ENCODE data around the gene CYP26C1. TPM values are rescaled to one million over a fixed set of nuclear protein-coding genes. Genes with fewer than 3 reads are reported as not detected.

The CYP26C1 gene
- total RNA-seq, result under 0.01 TPM in 2 replicates

DNA sequence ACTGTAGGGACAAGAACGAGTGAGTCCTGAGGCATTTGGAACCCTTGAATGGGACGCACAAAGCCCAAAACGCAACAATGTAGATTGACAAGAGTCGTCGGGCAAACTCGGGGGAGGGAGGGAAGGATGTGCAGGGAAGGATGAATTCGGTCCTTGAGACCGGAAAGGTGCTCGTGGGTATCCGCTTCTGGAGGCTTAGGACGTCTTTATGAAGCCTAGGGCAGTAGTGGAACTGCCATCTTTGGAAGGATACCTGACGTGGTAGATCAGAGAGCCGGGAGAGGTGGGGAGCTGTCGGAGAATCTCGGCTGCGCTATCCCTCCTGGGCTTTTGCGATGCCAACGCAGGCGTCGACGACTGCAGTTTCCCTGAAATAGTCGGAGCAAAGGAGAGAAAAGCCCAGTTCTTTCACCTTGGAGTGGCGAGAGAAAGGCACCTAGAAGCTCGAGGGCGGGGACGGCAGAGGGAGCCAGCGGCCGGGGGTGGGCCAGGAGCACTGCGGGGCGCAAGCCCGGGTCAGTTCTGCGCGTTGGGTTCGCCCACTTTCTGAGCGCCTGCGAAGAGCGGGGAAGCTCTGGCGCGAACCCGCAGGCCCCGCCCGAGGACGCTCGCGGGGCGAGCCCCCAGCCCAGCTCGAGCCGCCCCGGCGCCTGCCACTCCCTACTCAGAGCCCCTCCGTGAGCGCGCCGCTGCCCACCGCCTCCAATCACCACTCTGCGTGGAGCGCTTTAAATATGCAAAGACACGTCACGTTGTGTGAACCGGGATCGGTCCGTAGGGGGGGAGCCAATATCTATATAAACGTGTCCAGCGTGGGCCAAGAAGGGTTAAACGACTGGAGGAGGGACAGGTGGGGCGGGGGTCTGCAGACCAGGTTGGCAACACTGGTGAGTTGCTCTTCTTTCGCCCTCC, at the start of gene CYP26C1:
TSS of gene CYP26C1 (plus strand) at position 824 of the 912 bp plus-strand sequence. CDS start 466 bp downstream, outside the sequence.

DNA sequence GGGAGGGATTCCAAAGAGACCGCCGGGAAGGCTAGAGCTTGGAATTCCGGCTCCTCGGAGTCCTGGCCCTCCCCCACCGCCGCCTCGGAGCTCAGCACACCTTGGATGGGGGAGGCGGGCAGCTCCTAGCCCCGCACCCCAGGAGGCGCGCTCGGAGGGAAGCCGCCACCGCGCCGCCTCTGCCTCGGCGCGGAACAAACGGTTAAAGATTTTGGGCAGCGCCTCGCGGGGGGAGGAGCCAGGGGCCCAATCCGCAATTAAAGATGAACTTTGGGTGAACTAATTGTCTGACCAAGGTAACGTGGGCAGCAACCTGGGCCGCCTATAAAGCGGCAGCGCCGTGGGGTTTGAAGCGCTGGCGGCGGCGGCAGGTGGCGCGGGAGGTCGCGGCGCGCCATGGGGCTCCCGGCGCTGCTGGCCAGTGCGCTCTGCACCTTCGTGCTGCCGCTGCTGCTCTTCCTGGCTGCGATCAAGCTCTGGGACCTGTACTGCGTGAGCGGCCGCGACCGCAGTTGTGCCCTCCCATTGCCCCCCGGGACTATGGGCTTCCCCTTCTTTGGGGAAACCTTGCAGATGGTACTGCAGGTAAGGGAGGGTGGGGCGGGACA, 13.0 kb downstream of the CYP26C1 start, which contains the start of gene CYP26A1:
TSS of gene CYP26A1 (plus strand) at position 355 of the 608 bp plus-strand sequence. CDS start at position 397, 42 bp downstream.

Other genes starting within 250 kb of the CYP26C1 start
- 1.5 and 5.1 TPM in 2 replicates for gene EXOC6, start 212.3 kb upstream of the CYP26C1 start, total RNA-seq
- gene CYP26A1, start 13.1 kb downstream of the CYP26C1 start, total RNA-seq, result not detected in 2 replicates